NB4 (cell line): ENCODE data around the gene DSCAM.

ENCODE experiments used
- DNase-seq: peaks from one replicate; pipeline ENCODE4 v3.0.0; 2010; ENCODE audit warnings: low read depth
- H3K4me3 ChIP-seq: one replicate; pipeline ENCODE4 v1.5.1; 2011; ENCODE audit warnings: mild to moderate bottlenecking, low read depth, low read length, moderate library complexity
- CTCF ChIP-seq: IDR thresholded peaks from one replicate; pipeline ENCODE4 v1.5.1; 2012; ENCODE audit warnings: low read depth, low read length
- MAX ChIP-seq: IDR thresholded peaks from 2 replicates; pipeline ENCODE4 v1.6.1; 2011; ENCODE audit warnings: low read depth, low read length
- MYC ChIP-seq: IDR thresholded peaks from 2 replicates; pipeline ENCODE4 v1.6.1; 2011; ENCODE audit warnings: low read depth, low read length
- POLR2A ChIP-seq: IDR thresholded peaks from 2 replicates; pipeline ENCODE4 v1.6.1; 2011; ENCODE audit warnings: mild to moderate bottlenecking; ENCODE audit not compliant: insufficient read length; ENCODE audit errors: extremely low read depth

Gene DSCAM

GRCh38 chr21:40832316-40832715 lies 14.6 kb downstream of the DSCAM start:
- no peak for TF ChIP-seq MAX
- no peak for TF ChIP-seq MYC
- no peak for TF ChIP-seq CTCF
- no peak for TF ChIP-seq POLR2A
- no peak overlapping the region for H3K4me3 ChIP-seq
- no peak for DNase-seq

GRCh38 chr21:40830836-40831235 lies 16.1 kb downstream of the DSCAM start:
- no peak for DNase-seq
- H3K4me3 ChIP-seq = no peak overlapping the region
- TF ChIP-seq MYC (no peak), MAX (no peak), POLR2A (no peak), CTCF (no peak)

- no peak for TF ChIP-seq MAX
- TF ChIP-seq POLR2A = no peak
- no peak for TF ChIP-seq CTCF
- TF ChIP-seq MYC = no peak
Observed at GRCh38 chr21:40829791-40830190, 17.2 kb downstream of the DSCAM start.

GRCh38 chr21:40829308-40829707 lies 17.6 kb downstream of the DSCAM start:
- no peak overlapping the region for H3K4me3 ChIP-seq
- no peak for TF ChIP-seq CTCF
- TF ChIP-seq MAX = no peak
- TF ChIP-seq MYC = no peak
- no peak for TF ChIP-seq POLR2A
- no peak for DNase-seq

More at GRCh38 chr21:40829791-40830190, 17.2 kb downstream of the DSCAM start:
- DNase-seq = no peak
- no peak overlapping the region for H3K4me3 ChIP-seq

GRCh38 chr21:40827509-40827908 lies 19.4 kb downstream of the DSCAM start:
- no peak overlapping the region for H3K4me3 ChIP-seq
- no peak for TF ChIP-seq POLR2A
- no peak for TF ChIP-seq MAX
- no peak for TF ChIP-seq CTCF
- no peak for TF ChIP-seq MYC
- DNase-seq = no peak

GRCh38 chr21:40819071-40819900 lies 27.7 kb downstream of the DSCAM start:
- H3K4me3 ChIP-seq = no peak overlapping the region
- DNase-seq = no peak
- TF ChIP-seq CTCF (no peak), MYC (no peak), MAX (no peak), POLR2A (no peak)
